Measurements from ENCODE around the gene VAMP5.
"Not testable (repeated sequence)": the region's sequence is repeated elsewhere in the genome, so short reads cannot be mapped to it uniquely, and the experiment has no call there.

Gene VAMP5

GRCh38 chr2:85601771-85602475, 17.7 kb downstream of the VAMP5 start:
- peak overlapping the region; percentile 61 for H3K4me3 ChIP-seq (ENCODE audit: low read depth, low read length)

GRCh38 chr2:85602476-85603234, 18.4 kb downstream of the VAMP5 start, which contains the start of gene TMEM150A:
TSS of gene TMEM150A (minus strand) at chr2:85602698. CDS start at chr2:85601948, 750 bp downstream.
- H3K4me3 ChIP-seq (ENCODE audit: low read depth, low read length) = peak within 1 kb of the TSS; percentile 82
- TF ChIP-seq CTCF (IDR thresholded peaks at IDR 0.05; ENCODE audit: borderline replicate concordance, insufficient read depth, low read depth, low read length) = peak; percentile 38; the same call in 1 of the 2 replicates

More at GRCh38 chr2:85601771-85602475, 17.7 kb downstream of the VAMP5 start:
- TF ChIP-seq CTCF (IDR thresholded peaks at IDR 0.05; ENCODE audit: borderline replicate concordance, insufficient read depth, low read depth, low read length) = no peak

- H3K4me3 ChIP-seq (ENCODE audit: low read depth, low read length) = not testable (repeated sequence)
Observed at GRCh38 chr2:85604133-85604444, 19.9 kb downstream of the VAMP5 start.

DNA sequence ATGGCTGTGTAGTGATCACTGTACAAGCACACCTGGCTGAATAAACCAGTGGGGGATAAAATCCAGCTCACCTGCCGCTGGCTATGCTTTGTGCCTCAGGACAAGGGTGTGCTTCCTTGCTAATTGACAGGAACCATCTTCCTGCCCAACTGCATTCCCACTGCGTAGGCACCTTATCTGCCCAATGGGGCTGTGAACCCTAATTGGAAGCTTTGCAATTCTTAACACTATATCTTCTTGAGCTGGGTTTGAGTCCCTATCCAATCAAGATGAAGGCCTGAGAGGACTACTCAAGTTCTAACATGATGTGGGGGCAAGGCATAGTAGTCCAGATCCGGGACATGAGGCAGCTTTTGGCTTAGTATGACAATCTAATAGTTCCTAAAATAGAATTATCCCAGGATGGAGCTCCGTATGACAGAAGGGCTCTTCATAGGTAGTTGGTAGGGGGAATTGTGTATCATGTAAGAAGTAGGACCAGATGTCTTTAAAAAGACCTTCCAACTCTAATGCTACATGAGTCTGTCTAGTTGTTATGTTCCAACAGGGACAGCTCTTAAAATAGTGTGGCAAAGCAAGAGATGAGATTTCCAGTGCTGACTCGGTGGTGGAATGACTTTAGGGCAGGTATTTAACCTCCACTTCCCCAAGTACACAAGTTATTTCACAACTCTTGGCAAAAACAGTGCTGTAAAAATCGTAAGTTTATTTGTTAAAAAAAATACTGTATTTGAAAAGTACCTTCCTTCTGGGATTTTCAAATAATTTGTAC, 20.5 kb downstream of the VAMP5 start:
- no peak for TF ChIP-seq CTCF (IDR thresholded peaks at IDR 0.05; ENCODE audit: borderline replicate concordance, insufficient read depth, low read depth, low read length)
- H3K4me3 ChIP-seq (ENCODE audit: low read depth, low read length) = no peak overlapping the region

DNA sequence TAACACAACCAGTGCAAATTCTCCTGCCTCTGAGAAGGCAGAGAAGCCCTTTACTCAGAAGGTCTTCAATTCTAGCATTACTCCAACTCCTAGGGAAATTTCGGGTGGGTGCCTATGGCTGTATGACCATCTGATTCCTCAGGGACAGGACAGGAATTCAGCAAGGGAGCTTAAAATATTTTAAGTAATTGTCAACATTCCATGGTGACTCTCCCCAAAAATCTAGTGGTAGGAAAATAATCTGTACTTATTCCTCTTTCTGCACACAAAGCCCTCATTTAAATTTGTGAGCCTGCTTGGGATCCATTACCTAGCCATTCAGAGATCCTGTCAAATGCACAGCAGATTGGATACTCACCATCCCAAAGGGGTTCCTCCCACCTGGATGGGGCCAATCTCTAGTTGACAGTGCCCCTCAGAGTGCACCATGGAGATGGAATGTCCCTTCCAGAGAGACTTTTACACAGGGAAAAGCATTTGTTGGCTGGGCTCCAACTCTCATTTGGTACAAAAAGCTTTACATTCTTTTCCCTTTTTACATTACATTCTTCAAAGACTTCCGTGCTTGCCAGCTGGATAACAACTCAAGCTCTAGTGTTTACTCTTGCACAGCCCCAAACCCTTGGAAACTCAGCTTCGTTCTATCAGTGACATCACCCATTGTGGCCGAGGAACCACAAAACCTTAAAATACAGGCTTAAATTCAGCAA, 21.3 kb downstream of the VAMP5 start:
- no peak overlapping the region for H3K4me3 ChIP-seq (ENCODE audit: low read depth, low read length)
- no peak for TF ChIP-seq CTCF (IDR thresholded peaks at IDR 0.05; ENCODE audit: borderline replicate concordance, insufficient read depth, low read depth, low read length)

- no peak overlapping the region for H3K4me3 ChIP-seq (ENCODE audit: low read depth, low read length)
- no peak for TF ChIP-seq CTCF (IDR thresholded peaks at IDR 0.05; ENCODE audit: borderline replicate concordance, insufficient read depth, low read depth, low read length)
Observed at GRCh38 chr2:85606116-85606455, 21.9 kb downstream of the VAMP5 start.
